Lung (tissue), 12 donors: Measurements from ENCODE around the gene SLMAP. TPM values are rescaled to one million over a fixed set of nuclear protein-coding genes. Genes with fewer than 3 reads are reported as not detected.
A peak's percentile ranks its signal among the peaks of the same experiment; 100 is the strongest.
"Not testable (repeated sequence)": the region's sequence is repeated elsewhere in the genome, so short reads cannot be mapped to it uniquely, and the experiment has no call there.

Source experiments
- ATAC-seq: fragments of 200-7000 bp; cut with Tn5 transposase; one replicate; pipeline ENCODE4 v1.9.1; 2020; ENCODE audit warnings: moderate number of reproducible peaks; ENCODE audit not compliant: insufficient read depth, low FRiP score
- DNase-seq, 3 donors: peaks; one replicate each; pipeline ENCODE4 v3.0.0-alpha.2; 2013 to 2017
- H3K27ac ChIP-seq, 2 donors: one replicate each; pipeline ENCODE4 v1.5.1; 2013; ENCODE audit warnings: mild to moderate bottlenecking in 2 of 2, moderate library complexity in 2 of 2, control low read depth in 1 of 2, inconsistent platforms in 1 of 2, low read depth in 1 of 2, low read length in 1 of 2
- H3K27me3 ChIP-seq, 3 donors: one replicate each; pipeline ENCODE4 v1.5.1; 2013; ENCODE audit warnings: low read length in 2 of 3; ENCODE audit not compliant: control insufficient read depth in 3 of 3, insufficient read depth in 3 of 3
- H3K36me3 ChIP-seq, 4 donors: one replicate each; pipeline ENCODE4 v1.5.1; 2013; ENCODE audit warnings: low read length in 4 of 4, mild to moderate bottlenecking in 1 of 4, moderate library complexity in 1 of 4; ENCODE audit not compliant: control insufficient read depth in 4 of 4, insufficient read depth in 4 of 4
- H3K4me1 ChIP-seq, 5 donors: one replicate each; pipeline ENCODE4 v1.5.1; 2013; ENCODE audit warnings: low read length in 5 of 5, mild to moderate bottlenecking in 2 of 5, moderate library complexity in 1 of 5; ENCODE audit not compliant: control insufficient read depth in 5 of 5, insufficient read depth in 5 of 5
- H3K4me3 ChIP-seq: one replicate; pipeline ENCODE4 v1.5.1; 2013; ENCODE audit warnings: mild to moderate bottlenecking, control low read depth, moderate library complexity
- H3K9ac ChIP-seq, 2 donors: one replicate each; pipeline ENCODE4 v1.5.1; 2013; ENCODE audit warnings: low read length in 2 of 2, control low read depth in 1 of 2; ENCODE audit not compliant: insufficient read depth in 1 of 2
- H3K9me3 ChIP-seq, 4 donors: one replicate each; pipeline ENCODE4 v1.5.1; 2013; ENCODE audit warnings: low read length in 3 of 4, mild to moderate bottlenecking in 1 of 4, moderate library complexity in 1 of 4; ENCODE audit not compliant: control insufficient read depth in 4 of 4, insufficient read depth in 3 of 4
- WGBS, 2 donors: extraction: QIAGEN DNeasy Blood & Tissue Kit; methylation state at CpG; one replicate each; pipeline ENCODE4 v1.1.7; 2013; 5-methylcytosine and 5-hydroxymethylcytosine counted together
- polyA plus RNA-seq, 2 donors: library from polyadenylated mRNA; stranded (reverse); fragments of 200-250 nt; gene quantifications; one replicate each; pipeline ENCODE4 v1.2.1, GENCODE V29; 2013
- total RNA-seq, 2 donors: library from RNA; depleted of rRNA in 1 of 2; stranded (reverse); fragments of >200 nt in 1 of 2; gene quantifications; one replicate each; pipeline ENCODE4 v1.2.1, GENCODE V29; 2014 to 2021
- TF ChIP-seq, protein P1 (sequence below): IDR thresholded peaks from 2 replicates; pipeline ENCODE4 v1.5.1; 2012; ENCODE audit warnings: mild to moderate bottlenecking; ENCODE audit errors: control extremely low read depth, extremely low read depth
- donor health status: control.
- donor health status: control.
- donor health status: Bipolar disorder and iron deficiency.
- donor health status: healthy.
- donor health status: DM: yes; HTN: yes; CAD: no.

Gene SLMAP
- total and polyA plus RNA-seq, 4 donors = 11.4 to 118 (median 47.2) TPM

DNA sequence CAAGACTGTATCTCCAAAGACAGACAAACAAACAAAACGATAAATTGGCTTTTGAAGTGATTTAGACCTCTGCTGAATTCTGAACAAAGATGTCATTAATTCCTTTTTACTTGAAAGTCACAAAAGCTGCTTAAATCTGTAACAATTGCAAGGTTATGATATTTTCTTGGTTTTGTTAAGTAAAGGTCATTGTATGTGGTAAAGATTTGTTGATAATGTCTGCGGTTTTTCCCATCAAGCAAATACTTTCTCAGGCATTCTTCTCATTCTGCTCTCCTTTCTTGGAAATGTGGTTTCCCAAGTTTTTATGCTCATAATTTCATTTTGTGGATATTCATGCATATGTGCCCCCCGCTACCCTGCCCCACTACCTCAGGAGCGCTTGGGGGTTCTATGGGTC lies 116.5 kb downstream of the SLMAP start:
- TF ChIP-seq, protein P1, sequence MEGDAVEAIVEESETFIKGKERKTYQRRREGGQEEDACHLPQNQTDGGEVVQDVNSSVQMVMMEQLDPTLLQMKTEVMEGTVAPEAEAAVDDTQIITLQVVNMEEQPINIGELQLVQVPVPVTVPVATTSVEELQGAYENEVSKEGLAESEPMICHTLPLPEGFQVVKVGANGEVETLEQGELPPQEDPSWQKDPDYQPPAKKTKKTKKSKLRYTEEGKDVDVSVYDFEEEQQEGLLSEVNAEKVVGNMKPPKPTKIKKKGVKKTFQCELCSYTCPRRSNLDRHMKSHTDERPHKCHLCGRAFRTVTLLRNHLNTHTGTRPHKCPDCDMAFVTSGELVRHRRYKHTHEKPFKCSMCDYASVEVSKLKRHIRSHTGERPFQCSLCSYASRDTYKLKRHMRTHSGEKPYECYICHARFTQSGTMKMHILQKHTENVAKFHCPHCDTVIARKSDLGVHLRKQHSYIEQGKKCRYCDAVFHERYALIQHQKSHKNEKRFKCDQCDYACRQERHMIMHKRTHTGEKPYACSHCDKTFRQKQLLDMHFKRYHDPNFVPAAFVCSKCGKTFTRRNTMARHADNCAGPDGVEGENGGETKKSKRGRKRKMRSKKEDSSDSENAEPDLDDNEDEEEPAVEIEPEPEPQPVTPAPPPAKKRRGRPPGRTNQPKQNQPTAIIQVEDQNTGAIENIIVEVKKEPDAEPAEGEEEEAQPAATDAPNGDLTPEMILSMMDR = no peak
- ATAC-seq (no peak), DNase-seq (no peak)
- Histone ChIP-seq H3K4me3 (no peak overlapping the region), H3K9me3 (no peaks in the 10 kb centered on the region), H3K27ac (no peak overlapping the region), H3K9ac (no peak overlapping the region), H3K36me3 (peaks cover 0 to 12% (median 7%) of the 10 kb centered on the region in 4 donors), H3K4me1 (peaks cover 0 to 7% (median 0%) of the 10 kb centered on the region in 5 donors), H3K27me3 (no peaks in the 10 kb centered on the region)
- 95 to 98% methylated on average over 4 of the region's 4 CpGs for WGBS, 2 donors

DNA sequence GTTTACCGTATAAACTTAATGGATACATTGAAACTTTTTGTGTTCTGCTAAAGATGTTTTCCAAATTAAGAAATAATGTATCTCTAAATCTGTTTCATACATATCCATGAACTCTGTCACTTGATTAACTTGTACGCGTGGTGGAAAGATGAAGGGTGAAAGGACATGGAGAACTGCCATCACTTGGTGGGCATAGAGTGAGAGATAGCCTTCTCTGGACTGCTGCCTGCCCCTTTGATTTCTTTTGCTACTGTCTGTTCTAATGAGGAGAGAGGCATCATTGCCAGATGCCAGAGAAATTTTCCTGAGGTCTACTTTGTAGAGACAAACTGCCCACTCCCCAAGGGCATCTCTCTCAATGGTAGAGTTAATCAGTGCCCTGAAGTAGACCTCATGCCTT lies 120.5 kb downstream of the SLMAP start:
- peaks cover 0 to 7% (median 0%) of the 10 kb centered on the region in 5 donors for H3K4me1 ChIP-seq
- DNase-seq = peak in 2 of 3 donors; percentile 19 to 22
- H3K36me3 ChIP-seq = peaks cover 0 to 10% (median 6%) of the 10 kb centered on the region in 4 donors
- H3K9ac ChIP-seq = no peak overlapping the region
- H3K9me3 ChIP-seq = no peaks in the 10 kb centered on the region
- TF ChIP-seq, protein P1 = no peak
- no peak overlapping the region for H3K27ac ChIP-seq
- H3K4me3 ChIP-seq = no peak overlapping the region
- H3K27me3 ChIP-seq = no peaks in the 10 kb centered on the region
- ATAC-seq = no peak
- WGBS, 2 donors = 89 to 90% methylated on average over 3 of the region's 3 CpGs

GRCh38 chr3:57877116-57877515 lies 121.0 kb downstream of the SLMAP start:
- Histone ChIP-seq H3K27ac (no peak overlapping the region), H3K27me3 (no peaks in the 10 kb centered on the region), H3K4me3 (no peak overlapping the region), H3K36me3 (peaks cover 0 to 8% (median 6%) of the 10 kb centered on the region in 4 donors), H3K9ac (no peak overlapping the region), H3K9me3 (no peaks in the 10 kb centered on the region), H3K4me1 (peaks cover 0 to 7% (median 1%) of the 10 kb centered on the region in 5 donors)
- ATAC-seq (no peak), DNase-seq (peak in 2 of 3 donors; percentile 15 to 28)
- TF ChIP-seq, protein P1 = no peak
- WGBS, 2 donors = 88 to 98% methylated on average over 2 of the region's 2 CpGs

- H3K27ac ChIP-seq, H3K9ac ChIP-seq, H3K4me1 ChIP-seq, H3K36me3 ChIP-seq, H3K9me3 ChIP-seq, H3K27me3 ChIP-seq, DNase-seq, H3K4me3 ChIP-seq, ATAC-seq: not testable (repeated sequence)
- WGBS, 2 donors = 96 to 97% methylated on average over 5 of the region's 5 CpGs
These were observed 128.3 kb downstream of the SLMAP start for GRCh38 chr3:57884436-57884835.
